AG04449 (cell line): ENCODE results near the gene SLC25A42.
"Not testable (repeated sequence)": the region's sequence is repeated elsewhere in the genome, so short reads cannot be mapped to it uniquely, and the experiment has no call there.

Experiments
- CTCF ChIA-PET: fragments of 350-600 bp; formaldehyde crosslinking; extraction: SDS; loops from one replicate; lab custom pipeline; 2021; ENCODE audit warnings: antibody characterized with exemption; lab: Yijun Ruan, JAX
- POLR2A ChIA-PET: fragments of 400-600, 350-600 bp; formaldehyde crosslinking; extraction: SDS; loops from one replicate; lab custom pipeline; 2020; ENCODE audit warnings: antibody characterized with exemption, inconsistent platforms; lab: Yijun Ruan, JAX
- DNase-seq: peaks from one replicate; pipeline ENCODE4 v3.0.0-alpha.2; 2010; ENCODE audit warnings: low read depth, low spot score
- H3K4me3 ChIP-seq: 2 replicates; pipeline ENCODE4 v1.5.1; 2011; ENCODE audit warnings: low read depth, mild to moderate bottlenecking, control low read depth, low read length
- CTCF ChIP-seq: IDR thresholded peaks from one replicate; pipeline ENCODE4 v1.5.1; 2011; ENCODE audit warnings: mild to moderate bottlenecking, moderate library complexity, low read length, control low read depth, inconsistent platforms; ENCODE audit not compliant: insufficient read depth; ENCODE audit errors: missing control alignments

The SLC25A42 gene

DNA sequence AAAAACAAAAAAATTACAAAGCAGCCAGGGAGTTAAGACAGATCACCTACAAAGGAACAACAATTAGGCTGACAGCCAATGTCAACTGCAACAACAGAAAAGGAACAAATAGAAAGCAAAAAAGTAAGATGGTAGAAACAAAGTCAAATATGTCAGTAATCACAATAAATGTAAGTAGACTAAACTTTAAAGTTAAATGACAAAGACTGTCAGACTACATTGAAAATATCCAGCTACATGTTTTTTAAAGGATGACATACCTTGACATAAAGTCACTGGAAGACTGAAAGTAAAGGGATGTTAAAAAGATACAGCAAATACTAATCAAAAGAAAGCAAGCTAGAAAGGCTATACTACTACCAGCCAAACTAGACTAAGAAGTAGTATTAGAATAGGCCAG, 59.6 kb downstream of the SLC25A42 start:
- no peak for DNase-seq
- no peak for TF ChIP-seq CTCF
- POLR2A ChIA-PET, result no interaction called here
- no peak overlapping the region for H3K4me3 ChIP-seq
- CTCF ChIA-PET, result no interaction called here

- H3K4me3 ChIP-seq, result no peak overlapping the region
- ChIA-PET CTCF (no interaction called here), POLR2A (no interaction called here)
- no peak for TF ChIP-seq CTCF
- DNase-seq, result no peak
Observed at GRCh38 chr19:19126102-19126501, 62.3 kb downstream of the SLC25A42 start.

DNA sequence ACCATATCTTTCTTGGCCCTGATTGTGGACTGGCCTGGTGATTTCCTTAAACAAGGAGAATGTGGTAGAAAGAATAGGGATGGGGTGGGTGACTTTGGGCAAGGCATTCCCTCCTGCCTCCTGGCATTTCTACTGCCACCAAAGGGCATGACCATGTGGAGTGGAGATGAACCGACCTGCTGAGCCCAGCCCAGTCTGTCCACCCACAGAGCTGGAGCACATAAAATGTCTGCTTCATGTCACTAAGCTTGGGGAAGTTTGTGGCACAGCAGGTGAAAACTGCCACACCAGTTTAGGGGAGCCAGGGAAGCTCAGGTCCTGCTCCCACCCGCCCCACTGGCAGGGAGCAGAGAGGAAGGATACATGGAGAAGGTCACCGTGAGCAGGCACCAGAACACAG, 68.2 kb downstream of the SLC25A42 start:
- ChIA-PET POLR2A (no interaction called here), CTCF (interaction anchor here (1.2 to 1.4 kb wide), 2 partner anchors 9 to 14 kb away, joined by 4 read pairs; no protein-coding TSS in a partner anchor)
- no peak for DNase-seq
- TF ChIP-seq CTCF, result no peak
- H3K4me3 ChIP-seq, result no peak overlapping the region

GRCh38 chr19:19132912-19133311, 69.1 kb downstream of the SLC25A42 start:
- TF ChIP-seq CTCF, result no peak
- ChIA-PET POLR2A (no interaction called here), CTCF (interaction anchor here (1.1 to 1.4 kb wide), 3 partner anchors 8 to 13 kb away, joined by 3 to 4 read pairs (median 4); no protein-coding TSS in a partner anchor)

GRCh38 chr19:19133985-19134384, 70.2 kb downstream of the SLC25A42 start:
- CTCF ChIA-PET, result interaction anchor here (1.1 kb wide), 1 partner anchor 12 kb away, joined by 3 read pairs; no protein-coding TSS in a partner anchor
- no peak for DNase-seq
- TF ChIP-seq CTCF, result no peak
- no peak overlapping the region for H3K4me3 ChIP-seq
- POLR2A ChIA-PET, result interaction anchor here (0.5 kb wide), 1 partner anchor 501 kb away, joined by 3 read pairs; no protein-coding TSS in a partner anchor

More at GRCh38 chr19:19132912-19133311, 69.1 kb downstream of the SLC25A42 start:
- H3K4me3 ChIP-seq, result no peak overlapping the region
- DNase-seq, result no peak

- ChIA-PET POLR2A (no interaction called here), CTCF (interaction anchor here (1.1 to 2.9 kb wide), 2 partner anchors 12 to 96 kb away, joined by 3 to 19 read pairs; no protein-coding TSS in a partner anchor)
- TF ChIP-seq CTCF, result no peak
- no peak overlapping the region for H3K4me3 ChIP-seq
- DNase-seq, result no peak
Observed at GRCh38 chr19:19134687-19135158, 70.9 kb downstream of the SLC25A42 start.

GRCh38 chr19:19135713-19136112, 71.9 kb downstream of the SLC25A42 start:
- H3K4me3 ChIP-seq, DNase-seq, POLR2A ChIA-PET: not testable (repeated sequence)
- CTCF ChIA-PET, result interaction anchor here (1.1 to 2.9 kb wide), 5 partner anchors 11 to 97 kb away, joined by 3 to 19 read pairs (median 5); no protein-coding TSS in a partner anchor
